ENCODE data around the gene CAMK1D.

The CAMK1D gene

GRCh38 chr10:12396567-12396966, 47.2 kb downstream of the CAMK1D start:
- no peak for DNase-seq (ENCODE audit: low read depth)
- in situ Hi-C loops (cut with HindIII; ENCODE audit: low sequenced_read_pairs): no loop called here
- H3K4me3 ChIP-seq (ENCODE audit: low read depth, low read length): no peak overlapping the region
- TF ChIP-seq, protein P1, sequence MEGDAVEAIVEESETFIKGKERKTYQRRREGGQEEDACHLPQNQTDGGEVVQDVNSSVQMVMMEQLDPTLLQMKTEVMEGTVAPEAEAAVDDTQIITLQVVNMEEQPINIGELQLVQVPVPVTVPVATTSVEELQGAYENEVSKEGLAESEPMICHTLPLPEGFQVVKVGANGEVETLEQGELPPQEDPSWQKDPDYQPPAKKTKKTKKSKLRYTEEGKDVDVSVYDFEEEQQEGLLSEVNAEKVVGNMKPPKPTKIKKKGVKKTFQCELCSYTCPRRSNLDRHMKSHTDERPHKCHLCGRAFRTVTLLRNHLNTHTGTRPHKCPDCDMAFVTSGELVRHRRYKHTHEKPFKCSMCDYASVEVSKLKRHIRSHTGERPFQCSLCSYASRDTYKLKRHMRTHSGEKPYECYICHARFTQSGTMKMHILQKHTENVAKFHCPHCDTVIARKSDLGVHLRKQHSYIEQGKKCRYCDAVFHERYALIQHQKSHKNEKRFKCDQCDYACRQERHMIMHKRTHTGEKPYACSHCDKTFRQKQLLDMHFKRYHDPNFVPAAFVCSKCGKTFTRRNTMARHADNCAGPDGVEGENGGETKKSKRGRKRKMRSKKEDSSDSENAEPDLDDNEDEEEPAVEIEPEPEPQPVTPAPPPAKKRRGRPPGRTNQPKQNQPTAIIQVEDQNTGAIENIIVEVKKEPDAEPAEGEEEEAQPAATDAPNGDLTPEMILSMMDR (IDR thresholded peaks at IDR 0.05; ENCODE audit: low read depth, low read length, missing control alignments): no peak

GRCh38 chr10:12397147-12397896, 48.0 kb downstream of the CAMK1D start:
- in situ Hi-C loops (cut with HindIII; ENCODE audit: low sequenced_read_pairs): no loop called here
- no peak for DNase-seq (ENCODE audit: low read depth)

GRCh38 chr10:12397941-12398340, 48.6 kb downstream of the CAMK1D start:
- in situ Hi-C loops (cut with HindIII; ENCODE audit: low sequenced_read_pairs): no loop called here
- DNase-seq (ENCODE audit: low read depth): peak; percentile 24
- H3K4me3 ChIP-seq (ENCODE audit: low read depth, low read length): no peak overlapping the region
- TF ChIP-seq, protein P1 (IDR thresholded peaks at IDR 0.05; ENCODE audit: low read depth, low read length, missing control alignments): no peak

More at GRCh38 chr10:12397147-12397896, 48.0 kb downstream of the CAMK1D start:
- TF ChIP-seq, protein P1 (IDR thresholded peaks at IDR 0.05; ENCODE audit: low read depth, low read length, missing control alignments): no peak
- H3K4me3 ChIP-seq (ENCODE audit: low read depth, low read length): no peak overlapping the region

DNA sequence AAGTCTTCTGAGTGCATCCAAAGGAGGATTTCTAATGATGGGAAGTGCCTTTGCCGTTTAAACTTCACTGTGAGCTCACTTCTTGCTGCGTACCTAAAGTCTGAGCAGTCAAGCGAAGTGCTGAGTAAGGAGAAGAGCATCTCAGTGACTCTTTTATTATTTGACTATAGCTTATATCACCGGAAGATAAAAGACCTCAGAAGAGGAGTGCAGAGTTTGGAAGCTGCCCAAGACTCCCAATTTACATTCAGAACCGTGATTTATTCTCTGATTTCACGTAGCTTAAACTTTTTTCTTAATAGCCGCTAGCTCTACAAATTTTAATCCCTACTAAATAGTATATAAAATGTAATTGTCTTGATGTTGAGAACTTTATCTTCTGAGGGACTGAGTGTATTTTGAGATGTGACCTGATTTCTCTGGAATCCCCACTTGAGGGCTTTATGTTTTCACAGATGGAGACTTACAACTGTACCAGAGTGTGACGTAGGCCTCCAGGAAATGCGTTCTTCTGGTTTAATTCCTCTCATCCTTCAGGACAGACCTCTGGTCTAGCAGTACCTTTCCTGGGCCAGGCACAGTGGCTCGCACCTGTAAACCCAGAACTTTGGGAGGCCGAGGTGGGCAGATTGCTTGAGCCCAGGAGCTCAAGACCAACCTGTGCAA, 51.1 kb downstream of the CAMK1D start:
- TF ChIP-seq, protein P1 (IDR thresholded peaks at IDR 0.05; ENCODE audit: low read depth, low read length, missing control alignments): no peak
- in situ Hi-C loops (cut with HindIII; ENCODE audit: low sequenced_read_pairs): no loop called here
- peak; percentile 45 for DNase-seq (ENCODE audit: low read depth)
- no peak overlapping the region for H3K4me3 ChIP-seq (ENCODE audit: low read depth, low read length)

DNA sequence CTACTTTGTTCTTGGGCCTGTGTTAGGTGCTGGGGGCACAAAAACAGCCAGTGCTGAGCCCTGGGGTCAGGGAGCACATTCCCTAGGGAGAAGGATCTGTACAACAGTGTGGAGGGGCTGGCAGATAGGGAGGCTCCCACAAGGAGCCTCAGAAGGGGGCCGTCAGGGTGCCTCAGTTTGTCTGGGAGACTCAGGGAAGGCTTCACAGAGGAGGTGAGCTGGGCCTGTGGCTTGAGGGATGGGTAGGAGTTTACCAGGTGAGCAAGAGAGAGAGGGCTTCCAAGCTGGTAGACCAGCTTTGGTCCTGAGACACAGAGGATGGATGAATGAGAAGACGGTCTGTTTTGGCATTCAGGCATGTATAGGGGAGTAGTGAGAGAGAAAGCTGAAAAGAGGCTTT, 52.1 kb downstream of the CAMK1D start:
- TF ChIP-seq, protein P1 (IDR thresholded peaks at IDR 0.05; ENCODE audit: low read depth, low read length, missing control alignments): no peak
- no peak overlapping the region for H3K4me3 ChIP-seq (ENCODE audit: low read depth, low read length)
- in situ Hi-C loops (cut with HindIII; ENCODE audit: low sequenced_read_pairs): no loop called here
- no peak for DNase-seq (ENCODE audit: low read depth)

DNA sequence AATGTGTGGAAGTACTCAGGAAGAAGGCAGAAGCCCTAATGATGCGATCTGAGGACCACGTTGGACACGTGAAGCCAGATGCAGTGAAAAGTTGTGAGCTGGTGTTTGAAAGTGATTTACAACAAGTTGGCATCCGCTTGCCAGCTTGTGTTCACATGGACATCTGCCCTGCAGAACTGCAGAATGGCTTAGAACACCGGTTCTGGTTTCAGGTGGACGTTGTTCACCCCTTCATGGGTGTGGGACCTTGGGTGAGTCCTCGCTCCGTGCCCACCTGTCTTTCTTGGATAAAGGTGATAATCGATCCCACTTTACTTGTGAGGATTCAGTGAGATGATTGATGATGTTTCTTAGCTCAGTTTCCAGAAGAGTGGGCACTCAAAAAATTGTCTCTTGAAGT, 53.8 kb downstream of the CAMK1D start:
- TF ChIP-seq, protein P1 (IDR thresholded peaks at IDR 0.05; ENCODE audit: low read depth, low read length, missing control alignments): no peak
- in situ Hi-C loops (cut with HindIII; ENCODE audit: low sequenced_read_pairs): no loop called here
- no peak for DNase-seq (ENCODE audit: low read depth)
- H3K4me3 ChIP-seq (ENCODE audit: low read depth, low read length): no peak overlapping the region

All from astrocyte of the cerebellum (primary cell).